Parathyroid adenoma (tissue), 2 donors: ENCODE measurements around the gene KMT5B.

Experiments
- H2AFZ ChIP-seq: fragments of 300-600 bp; sonication (generic); one replicate; pipeline ENCODE4 v1.7.0; 2017; ENCODE audit warnings: antibody characterized with exemption, mild to moderate bottlenecking
- H3K27ac ChIP-seq: fragments of 300-600 bp; sonication (generic); one replicate; pipeline ENCODE4 v1.7.0; 2017
- H3K27me3 ChIP-seq: fragments of 300-600 bp; sonication (generic); one replicate; pipeline ENCODE4 v1.7.0; 2017; ENCODE audit warnings: low read length; ENCODE audit not compliant: control insufficient read depth, insufficient read depth
- H3K36me3 ChIP-seq: fragments of 300-600 bp; sonication (generic); one replicate; pipeline ENCODE4 v1.7.0; 2017; ENCODE audit warnings: low read length; ENCODE audit not compliant: control insufficient read depth, insufficient read depth
- H3K4me1 ChIP-seq: fragments of 300-600 bp; sonication (generic); one replicate; pipeline ENCODE4 v1.7.0; 2017; ENCODE audit warnings: control low read depth
- H3K4me2 ChIP-seq: fragments of 300-600 bp; sonication (generic); one replicate; pipeline ENCODE4 v1.7.0; 2017; ENCODE audit warnings: low read length
- H3K4me3 ChIP-seq: fragments of 300-600 bp; sonication (generic); one replicate; pipeline ENCODE4 v1.7.0; 2017; ENCODE audit warnings: low read depth, low read length
- H3K79me2 ChIP-seq: fragments of 300-600 bp; sonication (generic); one replicate; pipeline ENCODE4 v1.7.0; 2017; ENCODE audit warnings: control low read depth
- H3K9ac ChIP-seq: fragments of 300-600 bp; sonication (generic); one replicate; pipeline ENCODE4 v1.7.0; 2017; ENCODE audit warnings: mild to moderate bottlenecking
- H3K9me3 ChIP-seq: fragments of 300-600 bp; sonication (generic); one replicate; pipeline ENCODE4 v1.7.0; 2017; ENCODE audit warnings: low read length; ENCODE audit not compliant: control insufficient read depth
- CTCF ChIP-seq: fragments of 300-600 bp; sonication (generic); IDR thresholded peaks from one replicate; pipeline ENCODE4 v1.7.0; 2017; ENCODE audit warnings: antibody characterized with exemption, mild to moderate bottlenecking
- donor health status: primary hyperparathyroidism.

The KMT5B gene

GRCh38 chr11:68117853-68118470, 95.1 kb downstream of the KMT5B start:
- Histone ChIP-seq H3K27me3 (no peaks in the 10 kb centered on the region), H3K4me1 (peaks cover 2% of the 10 kb centered on the region), H3K4me3 (no peak overlapping the region), H3K36me3 (no peaks in the 10 kb centered on the region), H3K27ac (no peak overlapping the region), H3K4me2 (no peak overlapping the region), H3K79me2 (peaks cover 3% of the 10 kb centered on the region), H3K9me3 (no peaks in the 10 kb centered on the region), H2AFZ (no peak overlapping the region), H3K9ac (no peak overlapping the region)
- TF ChIP-seq CTCF, result no peak

GRCh38 chr11:68116974-68117373, 96.1 kb downstream of the KMT5B start:
- no peak for TF ChIP-seq CTCF
- Histone ChIP-seq H3K9me3 (no peaks in the 10 kb centered on the region), H3K4me2 (no peak overlapping the region), H3K27me3 (no peaks in the 10 kb centered on the region), H3K79me2 (peaks cover 3% of the 10 kb centered on the region), H3K4me3 (no peak overlapping the region), H3K27ac (no peak overlapping the region), H3K36me3 (no peaks in the 10 kb centered on the region), H2AFZ (no peak overlapping the region), H3K9ac (no peak overlapping the region), H3K4me1 (peaks cover 2% of the 10 kb centered on the region)

- TF ChIP-seq CTCF, result no peak
Observed at GRCh38 chr11:68116126-68116525, 97.0 kb downstream of the KMT5B start.

GRCh38 chr11:68115285-68115684, 97.8 kb downstream of the KMT5B start:
- no peak overlapping the region for H3K27ac ChIP-seq

More at GRCh38 chr11:68116126-68116525, 97.0 kb downstream of the KMT5B start:
- no peak overlapping the region for H2AFZ ChIP-seq
- no peak overlapping the region for H3K4me2 ChIP-seq
- H3K9me3 ChIP-seq, result no peaks in the 10 kb centered on the region
- H3K4me1 ChIP-seq, result no peaks in the 10 kb centered on the region
- H3K9ac ChIP-seq, result no peak overlapping the region
- H3K27ac ChIP-seq, result no peak overlapping the region
- H3K36me3 ChIP-seq, result no peaks in the 10 kb centered on the region
- H3K4me3 ChIP-seq, result no peak overlapping the region
- H3K79me2 ChIP-seq, result peaks cover 3% of the 10 kb centered on the region
- H3K27me3 ChIP-seq, result no peaks in the 10 kb centered on the region

More at GRCh38 chr11:68115285-68115684, 97.8 kb downstream of the KMT5B start:
- Histone ChIP-seq H2AFZ (no peak overlapping the region), H3K79me2 (peaks cover 3% of the 10 kb centered on the region), H3K4me2 (no peak overlapping the region), H3K4me1 (no peaks in the 10 kb centered on the region), H3K4me3 (no peak overlapping the region), H3K9ac (no peak overlapping the region), H3K27me3 (no peaks in the 10 kb centered on the region), H3K9me3 (no peaks in the 10 kb centered on the region), H3K36me3 (no peaks in the 10 kb centered on the region)
- TF ChIP-seq CTCF, result no peak
